HG03025 (cell line): ENCODE results near the gene SYNE1.

Experiments
- ATAC-seq: cut with Tn5 transposase; IDR thresholded peaks from one replicate; pipeline ENCODE4 v1.9.1; 2021; ENCODE audit warnings: mild to moderate bottlenecking, moderate library complexity; ENCODE audit not compliant: unreplicated experiment, low FRiP score

The SYNE1 gene

GRCh38 chr6:152123076-152123475 lies 514.1 kb downstream of the SYNE1 start:
- no peak for ATAC-seq

GRCh38 chr6:152122434-152122833 lies 514.7 kb downstream of the SYNE1 start:
- ATAC-seq: no peak

GRCh38 chr6:152121910-152122309 lies 515.3 kb downstream of the SYNE1 start:
- ATAC-seq: no peak

- ATAC-seq: no peak
Measured at GRCh38 chr6:152119831-152120230, 517.3 kb downstream of the SYNE1 start.

DNA sequence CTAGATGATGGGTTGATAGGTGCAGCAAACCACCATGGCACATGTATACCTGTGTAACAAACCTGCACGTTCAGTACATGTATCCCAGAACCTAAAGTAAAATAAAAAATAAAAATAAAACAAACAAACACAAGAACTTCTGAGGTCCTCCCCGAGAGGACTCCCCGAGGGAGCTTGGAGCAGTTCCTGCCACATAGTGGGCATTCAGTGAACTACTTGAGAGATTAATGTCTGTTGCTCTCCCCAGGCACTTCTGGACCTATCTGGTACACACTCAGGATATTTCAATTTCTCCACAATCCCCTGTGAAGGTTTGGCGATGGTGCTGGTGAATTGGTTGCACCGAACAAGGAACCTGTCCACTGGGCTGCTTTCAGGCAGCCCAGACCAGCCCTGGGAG lies 518.5 kb downstream of the SYNE1 start:
- no peak for ATAC-seq

DNA sequence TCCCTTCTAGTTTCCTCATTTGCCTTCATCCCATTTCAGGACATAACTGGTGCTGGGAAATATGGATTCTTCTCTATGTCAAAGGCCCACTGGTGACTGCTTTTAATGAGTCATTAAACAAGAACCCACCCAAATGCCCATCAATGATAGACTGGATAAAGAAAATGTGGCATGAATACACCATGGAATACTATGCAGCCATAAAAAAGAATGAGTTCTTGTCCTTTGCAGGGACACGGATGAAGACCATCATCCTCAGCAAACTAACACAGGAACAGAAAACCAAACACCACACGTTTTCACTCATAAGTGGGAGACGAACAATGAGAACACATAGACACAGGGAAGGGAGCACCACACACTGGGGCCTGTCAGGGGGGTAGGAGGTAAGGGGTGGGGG lies 518.9 kb downstream of the SYNE1 start:
- no peak for ATAC-seq

- ATAC-seq: no peak
Measured at GRCh38 chr6:152117156-152118133, 519.7 kb downstream of the SYNE1 start.

DNA sequence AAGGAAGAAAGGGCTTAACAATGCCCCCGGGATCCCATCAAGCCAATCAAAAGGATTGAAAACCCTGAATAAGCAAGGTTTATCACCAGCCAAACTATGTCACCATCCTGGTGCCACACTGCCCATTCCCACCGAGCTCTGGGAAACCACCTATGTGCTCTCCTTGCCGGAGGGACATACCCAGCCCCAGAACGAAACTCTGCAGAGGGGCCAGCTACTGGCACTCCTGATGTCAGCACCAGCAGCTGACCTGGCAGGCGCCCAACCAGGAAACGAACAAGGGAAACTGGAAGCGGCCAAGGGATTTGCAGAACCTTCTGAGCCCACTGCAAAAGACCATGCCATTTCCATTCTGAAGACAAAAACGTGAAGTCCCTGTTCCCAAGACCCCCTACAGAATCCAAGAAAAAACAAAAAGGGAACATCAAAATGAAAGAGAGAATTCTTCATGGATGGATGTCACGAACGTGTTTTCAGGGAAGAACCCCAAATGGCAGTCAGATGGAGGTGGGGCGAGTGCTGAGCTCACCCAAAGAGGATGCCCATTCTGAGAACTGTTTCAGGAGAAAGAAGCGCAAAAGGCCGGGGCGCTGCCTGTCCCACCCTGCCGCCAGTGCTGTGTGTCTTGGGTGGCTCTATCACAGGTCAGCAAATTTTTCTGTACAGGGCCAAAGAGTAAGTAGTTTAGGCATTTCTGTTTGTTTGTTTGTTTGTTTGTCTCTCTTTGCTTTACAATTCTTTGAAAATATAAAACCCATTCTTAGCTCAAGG lies 524.5 kb downstream of the SYNE1 start:
- no peak for ATAC-seq

- ATAC-seq: no peak
Measured at GRCh38 chr6:152110886-152111820, 526.0 kb downstream of the SYNE1 start.

- no peak for ATAC-seq
Measured at GRCh38 chr6:152107973-152108372, 529.2 kb downstream of the SYNE1 start.

GRCh38 chr6:152100183-152100618 lies 537.0 kb downstream of the SYNE1 start:
- ATAC-seq: no peak

DNA sequence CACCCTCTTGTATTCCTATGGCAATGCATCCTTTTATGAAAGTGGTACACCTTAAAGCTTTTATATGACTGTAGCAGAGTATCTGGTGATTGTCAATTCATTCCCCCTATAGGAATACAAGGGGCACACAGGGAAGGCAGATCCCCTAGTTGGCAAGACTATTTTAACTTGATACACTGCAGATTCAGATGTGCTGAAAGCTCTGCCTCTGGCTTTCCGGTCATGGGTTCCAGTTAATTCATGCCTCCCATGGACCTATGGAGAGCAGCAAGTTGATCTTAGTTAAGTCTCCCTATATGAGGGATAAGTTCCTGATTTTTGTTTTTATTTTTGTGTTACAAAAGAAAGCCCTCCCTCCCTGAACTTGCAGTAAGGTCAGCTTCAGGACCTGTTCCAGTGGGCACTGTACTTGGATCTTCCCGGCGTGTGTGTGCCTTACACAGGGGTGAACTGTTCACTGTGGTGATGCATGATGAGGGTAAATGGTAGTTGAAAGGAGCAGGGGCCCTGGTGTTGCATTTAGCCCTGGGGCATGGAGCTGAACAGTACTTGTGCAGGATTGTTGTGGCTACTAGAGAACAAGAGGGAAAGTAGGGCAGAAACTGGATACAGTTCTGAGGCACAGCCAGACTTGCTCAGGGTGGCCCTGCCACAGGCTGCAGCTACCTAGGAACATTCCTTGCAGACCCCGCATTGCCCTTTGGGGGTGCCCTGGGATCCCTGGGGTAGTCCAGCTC lies 537.5 kb downstream of the SYNE1 start:
- ATAC-seq: no peak

DNA sequence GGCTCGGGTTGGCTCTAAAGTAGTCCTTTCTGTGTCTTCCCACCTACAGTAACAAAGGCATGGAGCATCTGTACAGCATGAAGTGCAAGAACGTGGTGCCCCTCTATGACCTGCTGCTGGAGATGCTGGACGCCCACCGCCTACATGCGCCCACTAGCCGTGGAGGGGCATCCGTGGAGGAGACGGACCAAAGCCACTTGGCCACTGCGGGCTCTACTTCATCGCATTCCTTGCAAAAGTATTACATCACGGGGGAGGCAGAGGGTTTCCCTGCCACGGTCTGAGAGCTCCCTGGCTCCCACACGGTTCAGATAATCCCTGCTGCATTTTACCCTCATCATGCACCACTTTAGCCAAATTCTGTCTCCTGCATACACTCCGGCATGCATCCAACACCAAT lies 538.5 kb downstream of the SYNE1 start:
- ATAC-seq: no peak

DNA sequence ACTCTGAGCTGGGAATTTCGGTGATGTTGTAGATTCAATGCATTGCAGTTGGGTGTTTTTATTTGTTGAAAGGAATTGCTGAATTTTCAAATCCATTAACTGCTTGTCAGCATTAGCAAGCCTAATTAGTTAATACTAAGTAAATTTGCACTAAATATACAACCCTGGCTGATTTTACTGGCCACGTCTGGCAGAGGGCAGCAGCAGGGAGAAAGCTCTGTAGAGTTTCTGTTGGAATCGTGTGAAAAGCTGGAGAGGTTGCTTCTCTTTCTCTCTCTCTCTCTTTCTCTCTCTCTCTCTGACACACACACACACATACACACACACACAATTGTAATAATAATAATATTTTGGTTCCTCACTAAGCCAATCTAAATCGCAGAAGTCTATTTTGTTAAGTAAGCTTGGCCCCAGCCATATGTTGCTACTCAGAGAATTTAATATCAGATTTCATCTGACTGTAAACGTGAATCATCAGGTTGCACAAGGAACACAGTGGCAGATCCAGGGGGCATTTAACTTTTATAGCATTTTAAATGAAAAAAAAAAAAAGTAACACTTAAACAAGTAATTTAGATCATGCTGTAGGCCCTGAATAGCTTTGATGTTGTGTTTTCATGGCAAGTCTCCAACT lies 540.2 kb downstream of the SYNE1 start:
- no peak for ATAC-seq

- ATAC-seq: no peak
Measured at GRCh38 chr6:152094992-152095592, 542.1 kb downstream of the SYNE1 start.

GRCh38 chr6:152094276-152094675 lies 542.9 kb downstream of the SYNE1 start:
- ATAC-seq: no peak

GRCh38 chr6:152093711-152094110 lies 543.5 kb downstream of the SYNE1 start:
- no peak for ATAC-seq

DNA sequence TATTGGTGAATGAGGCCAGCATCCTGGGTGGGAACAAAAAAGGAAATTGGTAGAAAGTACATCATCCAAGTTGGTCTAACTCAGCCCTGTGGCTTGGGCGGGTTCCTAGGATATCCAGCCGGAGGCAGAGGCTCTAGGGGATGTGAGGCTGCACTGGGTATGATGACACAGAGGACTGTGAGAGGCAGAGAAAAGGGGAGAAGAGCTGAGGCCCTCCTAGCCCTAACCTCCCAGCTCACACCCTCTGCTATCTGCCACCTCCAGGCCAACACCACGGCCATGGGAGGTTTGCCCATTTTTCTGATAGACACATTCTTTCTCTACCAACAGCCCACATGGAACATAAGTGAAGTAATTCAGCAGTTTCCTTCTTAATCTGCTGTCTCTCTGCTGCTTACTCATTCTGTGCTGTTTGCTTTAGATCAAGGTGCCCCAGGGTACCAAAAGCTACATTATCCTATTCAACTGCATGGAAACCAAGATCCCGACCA lies 545.3 kb downstream of the SYNE1 start:
- no peak for ATAC-seq

DNA sequence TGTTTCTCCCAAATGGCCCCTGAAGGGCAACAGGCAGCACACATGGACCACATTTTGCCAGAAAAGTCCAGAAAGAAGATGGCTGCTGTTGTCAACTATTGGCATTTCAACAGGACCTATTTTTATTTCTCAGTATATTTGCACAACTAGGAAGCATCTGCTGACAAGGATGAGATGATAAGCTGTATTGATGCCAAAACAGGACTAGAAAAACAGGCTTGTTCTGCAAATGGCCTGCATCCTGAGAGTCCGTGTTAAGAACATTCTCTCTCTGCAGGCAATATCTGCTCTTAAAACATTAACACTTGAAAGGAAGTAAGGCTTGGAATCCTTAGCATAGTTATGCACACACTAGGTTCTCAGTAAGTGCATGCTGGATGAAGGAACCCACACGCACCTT lies 546.0 kb downstream of the SYNE1 start:
- no peak for ATAC-seq
